Right lobe of liver (tissue), 4 donors: ENCODE results near the gene CDX4.

Source experiments
- POLR2A ChIP-seq: fragments of 450-650 bp; IDR thresholded peaks from one replicate; pipeline ENCODE4 v1.6.1; 2017; ENCODE audit warnings: antibody characterized with exemption, mild to moderate bottlenecking
- TF ChIP-seq, protein P1 (sequence below), 4 donors: fragments of 200-600 bp in 3 of 4; fragments of 450-650 bp in 1 of 4; IDR thresholded peaks; one replicate each; pipeline versions ENCODE4 v1.5.1 to v1.8.0; 2016 to 2022; ENCODE audit warnings: antibody characterized with exemption in 4 of 4, mild to moderate bottlenecking in 2 of 4
- donor health status: DM: no; HTN: no; CAD: no.
- donor health status: DM: no; HTN: no; CAD: no.
- donor health status: DM: no; HTN: yes; CAD: no.

DNA sequence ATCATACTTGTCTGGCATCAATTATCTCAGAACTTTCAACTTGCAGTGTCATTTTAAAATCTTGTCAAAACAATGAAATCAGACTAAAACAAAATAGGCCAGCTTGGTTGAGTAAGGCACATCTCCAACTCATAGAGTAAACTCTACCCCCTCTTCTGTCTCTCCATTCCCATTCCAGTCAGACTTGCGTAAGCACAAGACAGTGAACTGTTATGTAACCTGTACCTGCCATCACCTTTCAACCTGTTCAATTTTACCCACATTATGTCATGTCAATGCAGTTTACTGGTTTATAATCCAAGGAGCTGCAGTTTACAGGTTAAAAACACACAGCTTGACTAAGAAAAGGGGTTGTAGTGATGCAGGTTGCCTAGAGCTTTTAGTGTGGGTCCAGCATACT is 8.3 kb downstream of the CDX4 start:
- TF ChIP-seq, protein P1, sequence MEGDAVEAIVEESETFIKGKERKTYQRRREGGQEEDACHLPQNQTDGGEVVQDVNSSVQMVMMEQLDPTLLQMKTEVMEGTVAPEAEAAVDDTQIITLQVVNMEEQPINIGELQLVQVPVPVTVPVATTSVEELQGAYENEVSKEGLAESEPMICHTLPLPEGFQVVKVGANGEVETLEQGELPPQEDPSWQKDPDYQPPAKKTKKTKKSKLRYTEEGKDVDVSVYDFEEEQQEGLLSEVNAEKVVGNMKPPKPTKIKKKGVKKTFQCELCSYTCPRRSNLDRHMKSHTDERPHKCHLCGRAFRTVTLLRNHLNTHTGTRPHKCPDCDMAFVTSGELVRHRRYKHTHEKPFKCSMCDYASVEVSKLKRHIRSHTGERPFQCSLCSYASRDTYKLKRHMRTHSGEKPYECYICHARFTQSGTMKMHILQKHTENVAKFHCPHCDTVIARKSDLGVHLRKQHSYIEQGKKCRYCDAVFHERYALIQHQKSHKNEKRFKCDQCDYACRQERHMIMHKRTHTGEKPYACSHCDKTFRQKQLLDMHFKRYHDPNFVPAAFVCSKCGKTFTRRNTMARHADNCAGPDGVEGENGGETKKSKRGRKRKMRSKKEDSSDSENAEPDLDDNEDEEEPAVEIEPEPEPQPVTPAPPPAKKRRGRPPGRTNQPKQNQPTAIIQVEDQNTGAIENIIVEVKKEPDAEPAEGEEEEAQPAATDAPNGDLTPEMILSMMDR (IDR thresholded peaks at IDR 0.05) = no peak
- TF ChIP-seq POLR2A = no peak
